Colonic mucosa (tissue), 4 donors: ENCODE data around the gene DPP3. TPM values are rescaled to one million over a fixed set of nuclear protein-coding genes. Genes with fewer than 3 reads are reported as not detected.

Experiments used
- DNase-seq: peaks from one replicate; pipeline ENCODE4 v3.0.0-alpha.2; 2020
- H3K27ac ChIP-seq: fragments of 200-600 bp; one replicate; pipeline ENCODE4 v1.8.0; 2021
- H3K27me3 ChIP-seq: fragments of 200-600 bp; one replicate; pipeline ENCODE4 v1.8.0; 2021
- H3K36me3 ChIP-seq: fragments of 200-600 bp; one replicate; pipeline ENCODE4 v1.8.0; 2021
- H3K4me1 ChIP-seq: fragments of 200-600 bp; one replicate; pipeline ENCODE4 v1.8.0; 2021; ENCODE audit warnings: mild to moderate bottlenecking
- H3K4me3 ChIP-seq: fragments of 200-600 bp; one replicate; pipeline ENCODE4 v1.8.0; 2021
- H3K9ac ChIP-seq, 2 donors: one replicate each; pipeline ENCODE4 v1.7.0; 2013; ENCODE audit warnings: control low read depth in 2 of 2, low read depth in 2 of 2, low read length in 2 of 2
- H3K9me3 ChIP-seq: fragments of 200-600 bp; one replicate; pipeline ENCODE4 v1.8.0; 2021
- intact Hi-C: fragments of 100-400 bp; cut with DNase I; formaldehyde crosslinking; loops from one replicate; pipeline ENCODE4 v1.14.1; 2022
- total RNA-seq, 2 donors: library from RNA; stranded (reverse); fragmentation: NEBNext Ultra II Directional in 1 of 2; extraction: Animal tissue kit (Norgen Biotek cat#: 25700) in 1 of 2; gene quantifications; one replicate each; pipeline ENCODE4 v1.2.1, GENCODE V29; 2021
- TF ChIP-seq, protein P1 (sequence below): fragments of 200-600 bp; IDR thresholded peaks from one replicate; pipeline ENCODE4 v1.8.0; 2022; ENCODE audit warnings: antibody characterized with exemption, mild to moderate bottlenecking
- donor health status: healthy.
- donor health status: DM: no; HTN: no; CAD: no.
- donor health status: DM: no; HTN: no; CAD: no.

The DPP3 gene
- total RNA-seq, 2 donors from 2014 or later: 70.3 to 124 TPM

DNA sequence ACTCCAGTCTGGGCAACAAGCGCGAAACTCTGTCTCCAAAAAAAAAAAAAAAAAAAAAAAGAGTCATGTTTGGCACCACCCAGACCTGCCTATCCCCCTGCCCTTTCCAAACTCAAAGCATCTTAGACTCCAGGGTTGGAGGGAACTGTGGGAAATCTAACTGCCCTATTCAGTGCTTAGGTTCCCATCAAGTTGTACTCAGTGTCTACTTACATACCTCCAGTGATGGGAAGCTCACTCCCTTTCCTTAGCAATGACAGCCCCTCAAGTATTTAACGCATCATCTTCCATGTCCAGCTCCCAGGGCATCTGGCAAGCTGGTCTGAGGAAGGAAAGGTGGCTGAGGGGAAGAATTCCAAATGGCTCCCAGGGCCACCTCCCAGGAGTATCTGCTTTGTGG is 69.5 kb downstream of the DPP3 start:
- DNase-seq: no peak
- no peaks in the 10 kb centered on the region for H3K9me3 ChIP-seq
- no peak overlapping the region for H3K4me3 ChIP-seq
- H3K27me3 ChIP-seq: no peaks in the 10 kb centered on the region
- no peak overlapping the region for H3K27ac ChIP-seq
- no peaks in the 10 kb centered on the region for H3K36me3 ChIP-seq
- TF ChIP-seq, protein P1, sequence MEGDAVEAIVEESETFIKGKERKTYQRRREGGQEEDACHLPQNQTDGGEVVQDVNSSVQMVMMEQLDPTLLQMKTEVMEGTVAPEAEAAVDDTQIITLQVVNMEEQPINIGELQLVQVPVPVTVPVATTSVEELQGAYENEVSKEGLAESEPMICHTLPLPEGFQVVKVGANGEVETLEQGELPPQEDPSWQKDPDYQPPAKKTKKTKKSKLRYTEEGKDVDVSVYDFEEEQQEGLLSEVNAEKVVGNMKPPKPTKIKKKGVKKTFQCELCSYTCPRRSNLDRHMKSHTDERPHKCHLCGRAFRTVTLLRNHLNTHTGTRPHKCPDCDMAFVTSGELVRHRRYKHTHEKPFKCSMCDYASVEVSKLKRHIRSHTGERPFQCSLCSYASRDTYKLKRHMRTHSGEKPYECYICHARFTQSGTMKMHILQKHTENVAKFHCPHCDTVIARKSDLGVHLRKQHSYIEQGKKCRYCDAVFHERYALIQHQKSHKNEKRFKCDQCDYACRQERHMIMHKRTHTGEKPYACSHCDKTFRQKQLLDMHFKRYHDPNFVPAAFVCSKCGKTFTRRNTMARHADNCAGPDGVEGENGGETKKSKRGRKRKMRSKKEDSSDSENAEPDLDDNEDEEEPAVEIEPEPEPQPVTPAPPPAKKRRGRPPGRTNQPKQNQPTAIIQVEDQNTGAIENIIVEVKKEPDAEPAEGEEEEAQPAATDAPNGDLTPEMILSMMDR: no peak
- H3K4me1 ChIP-seq: peaks cover 6% of the 10 kb centered on the region
- no peak overlapping the region for H3K9ac ChIP-seq
- intact Hi-C loops: no loop called here

DNA sequence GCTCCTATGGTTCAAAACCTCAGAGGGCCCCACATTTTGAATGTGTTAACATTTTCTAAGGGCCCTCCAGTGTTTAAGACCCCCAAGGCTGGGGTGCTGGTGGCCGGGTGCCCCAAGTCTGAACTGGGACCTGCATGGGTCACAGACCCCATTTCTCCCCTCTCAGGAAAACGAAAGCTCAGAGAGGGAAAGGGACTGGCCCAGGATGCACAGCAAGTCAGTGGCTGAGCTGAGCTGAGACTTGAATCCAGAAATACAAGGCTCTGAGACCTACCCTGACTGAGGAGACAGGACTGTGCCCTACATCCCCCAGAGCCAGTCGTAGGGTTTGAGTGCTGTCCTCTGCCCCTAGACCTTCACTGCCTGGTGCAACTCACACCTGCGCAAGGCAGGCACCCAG is 70.7 kb downstream of the DPP3 start:
- TF ChIP-seq, protein P1: no peak
- H3K27me3 ChIP-seq: no peaks in the 10 kb centered on the region

DNA sequence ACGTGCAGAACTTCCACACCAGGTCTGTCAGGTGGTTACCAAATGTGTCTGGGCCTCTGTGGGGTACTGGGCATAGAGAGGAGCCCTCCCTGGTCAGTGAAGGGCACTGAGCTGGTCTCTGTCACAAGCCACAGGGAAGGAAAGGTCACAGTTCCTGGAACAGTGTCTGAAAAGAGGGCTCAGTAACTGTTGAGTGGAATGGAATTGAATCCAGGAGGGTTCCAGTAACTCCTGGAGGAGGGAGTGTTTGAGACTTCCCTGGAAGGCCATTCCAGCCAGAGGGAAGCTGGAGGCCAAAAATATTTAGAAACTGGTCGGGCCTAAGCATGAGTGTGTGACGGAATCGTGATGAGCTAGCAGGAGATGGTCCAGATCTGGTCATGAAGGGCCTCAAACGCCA is 74.4 kb downstream of the DPP3 start:
- Histone ChIP-seq H3K36me3 (no peaks in the 10 kb centered on the region), H3K9me3 (no peaks in the 10 kb centered on the region), H3K4me3 (no peak overlapping the region), H3K27me3 (no peaks in the 10 kb centered on the region), H3K9ac (no peak overlapping the region), H3K27ac (no peak overlapping the region), H3K4me1 (no peaks in the 10 kb centered on the region)
- TF ChIP-seq, protein P1: no peak
- no peak for DNase-seq
- intact Hi-C loops: no loop called here

More for the DNA sequence above, 70.7 kb downstream of the DPP3 start:
- intact Hi-C loops: no loop called here
- Histone ChIP-seq H3K27ac (no peak overlapping the region), H3K4me3 (no peak overlapping the region), H3K36me3 (no peaks in the 10 kb centered on the region), H3K9me3 (no peaks in the 10 kb centered on the region), H3K4me1 (peaks cover 2% of the 10 kb centered on the region), H3K9ac (no peak overlapping the region)
- no peak for DNase-seq

DNA sequence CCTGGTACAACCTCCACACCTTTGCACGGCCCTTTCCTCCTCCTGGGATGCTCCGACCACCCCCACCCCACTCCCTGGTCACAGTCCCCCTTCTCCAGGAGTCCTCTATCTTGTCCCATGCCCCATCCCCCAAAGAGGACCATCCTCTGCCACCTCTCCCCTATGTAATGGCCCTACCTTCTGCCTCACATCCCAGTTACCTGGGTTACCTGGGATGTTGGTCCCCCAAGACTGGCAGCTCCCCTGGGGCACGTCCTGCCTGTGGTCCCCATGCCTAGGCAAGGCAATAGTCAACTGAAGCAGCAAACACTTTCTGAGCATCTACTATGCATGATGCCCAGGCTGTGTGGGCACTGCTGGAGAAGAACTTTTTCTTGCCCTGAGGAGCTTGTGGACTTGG is 75.2 kb downstream of the DPP3 start:
- DNase-seq: no peak
- H3K9ac ChIP-seq: no peak overlapping the region
- H3K4me3 ChIP-seq: no peak overlapping the region
- no peak overlapping the region for H3K27ac ChIP-seq
- intact Hi-C loops: no loop called here
- no peaks in the 10 kb centered on the region for H3K36me3 ChIP-seq
- no peaks in the 10 kb centered on the region for H3K9me3 ChIP-seq
- no peaks in the 10 kb centered on the region for H3K27me3 ChIP-seq
- no peaks in the 10 kb centered on the region for H3K4me1 ChIP-seq
- TF ChIP-seq, protein P1: no peak

DNA sequence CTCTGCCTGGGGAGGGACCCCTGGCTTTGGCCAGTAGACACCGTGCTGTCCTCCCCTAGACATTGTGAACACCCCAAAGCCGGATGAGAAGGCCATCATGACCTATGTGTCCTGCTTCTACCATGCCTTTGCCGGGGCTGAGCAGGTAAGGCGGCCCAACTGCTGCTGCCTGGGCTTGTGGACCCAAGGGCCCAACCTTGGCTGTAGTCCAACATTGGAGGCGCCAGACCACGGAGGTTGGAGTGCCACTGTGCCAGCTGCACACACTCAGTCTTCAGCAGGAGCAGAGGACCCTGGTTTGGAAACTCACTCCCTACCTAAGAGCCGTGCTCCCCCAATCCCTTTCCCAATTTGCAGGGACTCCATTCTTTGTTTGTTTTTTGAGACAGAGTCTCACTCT is 75.9 kb downstream of the DPP3 start:
- intact Hi-C loops: no loop called here
- H3K9me3 ChIP-seq: no peaks in the 10 kb centered on the region
- no peak for DNase-seq
- H3K9ac ChIP-seq: no peak overlapping the region
- no peaks in the 10 kb centered on the region for H3K4me1 ChIP-seq
- no peaks in the 10 kb centered on the region for H3K27me3 ChIP-seq
- H3K4me3 ChIP-seq: no peak overlapping the region
- H3K36me3 ChIP-seq: no peaks in the 10 kb centered on the region
- TF ChIP-seq, protein P1: no peak
- H3K27ac ChIP-seq: no peak overlapping the region
